Right hindlimb (tissue), 1 donor: ENCODE measurements around the gene TRAPPC12.

Experiments used
- DNase-seq: peaks from one replicate; pipeline ENCODE4 v3.0.0-alpha.2; 2018

The TRAPPC12 gene

GRCh38 chr2:3409627-3410170 lies 30.2 kb downstream of the TRAPPC12 start:
- DNase-seq, result no peak

GRCh38 chr2:3411103-3411502 lies 31.6 kb downstream of the TRAPPC12 start:
- DNase-seq, result no peak

GRCh38 chr2:3413697-3414096 lies 34.2 kb downstream of the TRAPPC12 start:
- DNase-seq, result no peak

GRCh38 chr2:3414133-3414860 lies 34.8 kb downstream of the TRAPPC12 start:
- no peak for DNase-seq

GRCh38 chr2:3418766-3419404 lies 39.4 kb downstream of the TRAPPC12 start:
- no peak for DNase-seq

- no peak for DNase-seq
Measured at GRCh38 chr2:3420076-3420768, 40.7 kb downstream of the TRAPPC12 start.

GRCh38 chr2:3420769-3421397 lies 41.4 kb downstream of the TRAPPC12 start:
- no peak for DNase-seq

GRCh38 chr2:3421580-3421979 lies 42.1 kb downstream of the TRAPPC12 start:
- no peak for DNase-seq

- DNase-seq, result no peak
Measured at GRCh38 chr2:3422161-3422779, 42.8 kb downstream of the TRAPPC12 start.

- peak; percentile 60 for DNase-seq
Measured at GRCh38 chr2:3423492-3424170, 44.1 kb downstream of the TRAPPC12 start.

GRCh38 chr2:3424171-3424795 lies 44.8 kb downstream of the TRAPPC12 start:
- no peak for DNase-seq

GRCh38 chr2:3426615-3427014 lies 47.1 kb downstream of the TRAPPC12 start:
- no peak for DNase-seq

GRCh38 chr2:3427272-3427671 lies 47.8 kb downstream of the TRAPPC12 start:
- DNase-seq, result no peak

GRCh38 chr2:3428577-3428976 lies 49.1 kb downstream of the TRAPPC12 start:
- DNase-seq, result no peak

- no peak for DNase-seq
Measured at GRCh38 chr2:3429066-3429610, 49.6 kb downstream of the TRAPPC12 start.

GRCh38 chr2:3430172-3430571 lies 50.7 kb downstream of the TRAPPC12 start:
- no peak for DNase-seq

GRCh38 chr2:3430740-3431490 lies 51.4 kb downstream of the TRAPPC12 start:
- DNase-seq, result no peak

- no peak for DNase-seq
Measured at GRCh38 chr2:3432067-3432466, 52.6 kb downstream of the TRAPPC12 start.

- no peak for DNase-seq
Measured at GRCh38 chr2:3432693-3433338, 53.3 kb downstream of the TRAPPC12 start.

- DNase-seq, result no peak
Measured at GRCh38 chr2:3433339-3433699, 53.8 kb downstream of the TRAPPC12 start.
